GM19395 (cell line): ENCODE data around the gene TFAP2C.
"Not testable (repeated sequence)": the region's sequence is repeated elsewhere in the genome, so short reads cannot be mapped to it uniquely, and the experiment has no call there.

Source experiments
- ATAC-seq: cut with Tn5 transposase; IDR thresholded peaks from one replicate; pipeline ENCODE4 v1.9.1; 2021; ENCODE audit warnings: mild to moderate bottlenecking, moderate library complexity; ENCODE audit not compliant: unreplicated experiment

The TFAP2C gene

GRCh38 chr20:56614196-56614595 is 14.9 kb upstream of the TFAP2C start:
- ATAC-seq = no peak

DNA sequence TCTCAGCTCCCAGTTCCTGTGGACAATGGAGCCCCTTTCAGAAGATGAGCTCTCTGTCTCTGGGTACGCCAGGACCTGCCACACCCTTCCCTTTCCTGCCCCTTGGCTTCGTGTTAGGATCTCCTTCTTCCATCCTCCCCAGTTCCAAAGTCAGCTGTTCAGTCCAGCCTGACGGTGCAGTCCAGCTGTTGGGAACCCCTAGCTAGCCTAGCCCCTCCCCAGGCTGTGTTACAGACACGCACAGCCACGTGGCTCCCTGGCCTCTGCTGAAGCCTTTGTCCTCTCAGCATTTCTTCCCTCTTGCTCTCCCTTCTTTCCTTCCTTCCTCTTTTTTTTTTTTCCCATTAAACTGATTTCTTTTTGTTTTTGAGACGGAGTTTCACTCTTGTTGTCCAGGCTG is 12.4 kb upstream of the TFAP2C start:
- ATAC-seq = no peak

DNA sequence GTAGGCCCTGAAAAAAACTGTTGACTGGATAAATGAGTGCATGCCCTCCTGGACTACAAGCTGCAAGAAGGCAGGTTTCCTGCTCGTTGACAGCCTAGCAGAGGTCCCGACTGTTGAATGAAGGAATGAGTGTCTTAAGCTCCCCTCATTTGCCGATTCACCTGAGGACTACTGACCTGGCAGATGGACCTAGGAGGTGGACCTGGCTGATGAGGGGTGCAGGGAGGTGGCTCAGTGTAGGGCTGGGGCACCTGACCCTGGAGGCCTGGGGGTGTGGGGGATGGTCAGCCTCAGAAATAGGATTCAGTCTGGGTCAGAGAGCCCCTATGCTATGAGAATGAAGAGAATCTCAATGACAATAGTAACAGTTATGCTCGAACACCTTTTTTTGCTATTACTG is 11.6 kb upstream of the TFAP2C start:
- no peak for ATAC-seq

DNA sequence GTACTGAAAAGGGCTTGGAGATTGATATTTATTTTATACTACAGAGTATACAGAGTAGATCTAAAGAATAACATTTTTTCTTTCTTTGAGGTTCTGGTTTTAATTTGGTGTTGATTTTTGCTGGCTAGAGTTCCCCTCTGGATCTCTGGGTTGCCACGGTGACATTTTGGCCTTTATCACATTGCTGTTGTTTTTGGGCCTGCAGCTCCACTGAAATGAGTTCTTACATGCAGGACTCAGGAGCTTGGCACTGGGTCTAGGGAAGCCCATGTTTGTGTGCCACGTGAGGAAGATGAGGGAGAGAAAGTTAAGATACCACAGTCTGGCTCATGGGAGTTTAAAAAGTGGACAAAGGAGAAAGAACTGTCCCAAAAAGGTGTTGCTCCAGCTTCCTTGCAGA is 7.4 kb upstream of the TFAP2C start:
- ATAC-seq = no peak

GRCh38 chr20:56623930-56624329 is 5.2 kb upstream of the TFAP2C start:
- not testable (repeated sequence) for ATAC-seq

DNA sequence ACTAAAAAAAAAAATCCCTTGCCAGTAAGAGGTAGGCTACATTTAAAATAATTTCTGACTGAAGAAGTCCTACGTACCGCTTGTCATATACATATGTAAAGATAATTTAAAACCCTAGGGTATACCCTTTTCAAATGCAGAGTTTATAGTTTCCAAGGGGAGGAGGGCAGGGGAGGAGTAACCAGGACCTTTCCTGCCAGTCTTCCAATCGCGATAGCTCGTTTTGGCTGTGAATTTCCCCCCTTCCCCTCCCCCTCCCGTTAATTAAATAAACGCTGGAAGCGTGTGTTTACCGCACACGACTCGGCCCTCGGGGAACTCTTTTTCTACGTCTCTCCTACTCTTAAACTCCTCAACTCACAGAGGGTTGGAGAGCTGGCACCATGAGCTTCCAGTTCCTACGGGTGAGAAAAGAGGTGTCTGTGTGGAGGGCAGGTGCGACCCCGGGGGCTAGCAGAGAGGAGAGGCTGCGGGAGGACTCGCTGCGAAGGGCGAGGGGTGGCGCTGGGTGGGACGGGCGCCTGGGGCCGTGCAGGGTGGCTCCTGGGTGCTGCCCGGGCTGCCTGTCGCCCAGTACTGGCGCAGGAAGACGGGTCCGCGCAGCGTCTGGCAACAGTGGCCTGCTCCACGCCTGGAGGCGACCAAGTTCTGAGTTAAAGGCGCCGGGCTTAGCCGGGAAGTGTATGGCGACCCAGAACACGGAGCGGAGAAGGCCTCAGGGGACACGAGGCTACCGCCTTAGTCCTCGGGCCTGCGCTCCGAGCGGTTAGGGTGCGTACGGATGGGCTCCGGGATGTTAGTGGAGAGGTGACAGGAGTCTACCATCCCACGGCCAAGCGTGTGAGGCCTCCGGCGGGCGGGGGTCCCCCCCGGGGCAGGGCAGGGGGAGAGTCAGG is 4.1 kb upstream of the TFAP2C start:
- ATAC-seq = no peak

DNA sequence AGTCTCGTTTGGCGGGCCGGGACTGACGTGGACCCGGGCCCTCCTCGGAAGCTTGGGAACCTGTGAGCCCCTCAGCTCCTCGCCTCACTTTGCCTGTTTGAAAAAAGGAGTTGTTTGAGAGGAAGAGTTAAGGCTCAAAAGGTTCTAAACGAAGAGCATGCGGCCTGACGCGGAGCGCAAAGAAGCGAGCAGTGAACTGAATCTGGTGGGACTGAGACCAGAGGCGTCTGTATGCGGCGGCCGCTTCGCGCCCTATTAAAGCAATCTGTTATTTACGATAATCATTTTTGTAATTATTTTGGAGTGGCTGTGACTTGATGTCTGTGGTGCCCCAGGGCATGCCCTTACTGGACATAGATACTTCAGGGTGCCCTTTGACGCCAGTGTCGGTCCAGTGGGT is 3.3 kb upstream of the TFAP2C start:
- ATAC-seq = no peak

DNA sequence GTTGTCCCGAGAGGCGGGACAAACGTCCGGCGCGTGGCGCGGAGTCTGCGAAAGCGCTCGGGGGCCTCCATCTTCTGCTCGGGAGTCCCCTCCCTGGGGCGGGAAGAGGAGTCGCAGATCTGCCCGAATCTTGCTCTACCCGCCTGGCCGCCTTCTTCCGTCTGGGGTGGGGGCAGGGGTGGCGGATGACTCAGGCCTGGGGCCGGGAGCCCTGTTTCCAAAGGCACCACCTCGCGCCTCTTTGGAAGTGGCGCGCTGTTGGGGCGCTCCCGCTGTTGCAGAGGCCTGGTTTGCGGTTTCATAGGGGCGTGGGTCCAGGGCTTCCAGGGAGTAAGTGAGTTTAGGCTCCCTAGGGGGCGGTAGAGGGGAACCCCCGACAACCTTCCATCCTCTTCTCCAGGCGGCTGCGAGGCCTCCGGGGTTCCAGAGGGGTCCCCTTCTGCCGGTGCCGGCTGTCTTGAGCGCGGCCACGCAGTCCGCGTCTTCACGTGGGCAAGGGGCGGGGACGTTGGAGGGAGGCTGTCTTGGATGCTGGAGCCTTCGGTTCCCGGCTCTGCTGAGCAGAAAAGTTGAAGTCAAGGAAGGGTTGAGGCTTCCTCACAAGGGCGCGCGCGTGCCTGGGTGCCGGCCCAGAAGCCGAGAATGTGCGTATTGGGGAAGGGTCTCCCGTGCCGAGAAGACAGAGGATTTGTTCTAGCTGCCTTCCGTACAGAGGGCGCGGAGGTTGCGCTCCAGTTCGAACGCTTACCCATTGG is 2.6 kb upstream of the TFAP2C start:
- ATAC-seq = no peak

GRCh38 chr20:56627122-56628014 is 1.7 kb upstream of the TFAP2C start:
- ATAC-seq = no peak

DNA sequence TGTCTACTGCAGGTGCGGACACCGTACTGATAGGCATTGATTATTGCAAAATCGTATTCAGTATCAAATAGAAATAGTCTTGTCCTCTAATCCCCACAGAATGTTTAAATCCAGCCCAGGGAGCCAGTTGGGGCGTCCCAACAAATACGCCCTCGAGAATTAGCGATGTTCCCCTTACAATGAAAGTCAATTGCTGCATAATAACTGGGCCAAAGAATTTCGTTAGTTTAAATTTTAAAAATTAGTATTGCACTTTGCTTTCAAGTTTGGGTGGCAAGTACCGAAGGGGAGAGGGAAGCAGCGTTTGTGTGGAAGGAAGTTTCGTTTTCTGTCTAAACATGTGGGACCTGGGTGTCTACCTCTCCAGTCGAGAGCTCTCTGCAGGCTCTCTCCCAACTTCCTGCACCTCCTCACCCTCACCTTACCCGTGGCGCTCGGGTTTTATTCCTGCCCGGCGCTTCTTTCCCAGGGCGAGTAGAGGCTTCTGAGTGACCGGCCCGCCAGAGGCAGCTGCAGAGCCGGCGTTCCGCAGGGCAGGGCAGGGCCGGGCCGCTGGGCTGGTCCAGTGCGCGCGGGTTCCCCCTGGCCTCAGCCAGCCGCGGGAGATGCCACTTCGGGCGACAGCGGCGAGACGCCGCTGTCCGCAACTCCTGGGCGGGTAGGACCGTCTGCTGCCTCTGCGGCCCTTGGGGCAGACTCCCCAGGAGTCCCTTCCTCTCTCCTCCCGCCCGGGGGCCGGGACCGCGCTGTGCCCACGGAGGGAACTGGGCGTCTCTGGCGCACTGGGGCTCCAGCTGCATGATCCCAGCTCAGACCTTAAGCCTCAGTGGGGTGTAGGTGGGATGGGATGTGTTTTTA is 862 bp upstream of the TFAP2C start:
- no peak for ATAC-seq

DNA sequence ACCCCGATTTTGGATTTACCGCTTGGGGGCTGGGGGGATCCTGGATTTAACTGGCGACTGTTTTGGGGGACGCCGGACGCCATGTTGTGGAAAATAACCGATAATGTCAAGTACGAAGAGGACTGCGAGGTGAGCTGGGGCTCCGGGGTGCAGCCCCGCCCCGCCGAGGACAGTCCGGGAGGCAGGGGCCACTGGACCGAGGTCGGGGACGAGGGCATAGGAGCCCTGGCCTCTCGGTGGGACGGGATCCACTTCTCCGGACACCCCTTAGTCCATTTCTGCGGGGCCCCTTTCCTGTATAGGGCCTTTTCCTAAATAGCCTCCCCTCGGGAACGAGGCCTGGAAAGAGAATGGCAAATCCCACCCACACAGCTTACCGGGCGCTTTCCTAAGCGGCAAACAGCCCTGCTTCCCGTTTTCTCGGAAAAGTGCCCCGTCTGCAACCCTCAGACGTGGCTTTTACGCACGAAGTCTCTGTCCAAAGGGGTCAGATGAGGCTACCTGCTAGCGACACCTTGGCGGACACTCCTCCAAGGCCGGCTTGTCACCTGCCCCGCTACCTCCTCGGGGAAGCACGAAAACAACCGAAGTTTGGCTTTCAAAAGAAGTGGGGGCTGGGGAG is 469 bp downstream of the TFAP2C start:
- no peak for ATAC-seq

DNA sequence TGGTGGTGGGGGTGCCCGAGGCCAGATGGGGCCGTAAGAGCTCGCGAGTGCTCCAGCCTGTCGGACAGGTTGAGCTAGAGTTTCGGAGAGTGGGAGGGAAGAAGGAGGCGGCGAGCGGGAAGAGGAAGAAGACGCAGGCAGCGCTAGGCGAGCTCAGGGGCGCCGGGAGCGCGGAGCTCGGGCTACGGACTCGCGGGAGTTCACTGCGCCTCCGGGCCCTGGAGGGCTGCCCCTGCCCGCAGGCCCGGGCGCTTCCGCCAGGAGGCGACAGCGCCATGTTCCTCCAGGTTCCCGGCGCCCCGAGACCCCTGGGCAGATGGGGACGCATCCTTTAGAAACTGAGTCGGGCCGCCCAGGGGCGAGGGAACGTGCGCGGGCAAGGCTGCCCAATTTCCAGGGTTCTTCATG is 984 bp downstream of the TFAP2C start:
- ATAC-seq = no peak

- no peak for ATAC-seq
Observed at GRCh38 chr20:56630506-56631317, 1.6 kb downstream of the TFAP2C start.

GRCh38 chr20:56631318-56631989 is 2.3 kb downstream of the TFAP2C start:
- no peak for ATAC-seq

- ATAC-seq = no peak
Observed at GRCh38 chr20:56631990-56632327, 2.9 kb downstream of the TFAP2C start.

DNA sequence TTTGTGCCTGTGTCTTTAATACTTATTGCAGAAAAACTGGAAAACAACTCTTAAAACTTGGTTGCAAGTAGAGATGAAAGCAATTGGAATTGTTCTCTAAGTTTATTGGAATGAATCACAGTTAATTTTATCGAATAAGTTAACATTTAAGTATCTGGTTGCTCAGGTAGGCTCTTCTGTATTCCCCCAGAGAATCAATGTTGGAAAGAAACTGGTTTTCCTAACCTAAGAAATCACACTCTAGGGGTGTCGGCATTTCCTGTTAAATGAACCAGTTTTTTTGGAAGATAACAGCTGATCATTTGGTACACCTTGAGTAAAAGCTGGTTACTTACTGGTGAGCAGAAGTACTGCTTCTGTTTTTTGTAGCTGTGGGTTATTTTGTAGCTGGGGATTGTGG is 5.2 kb downstream of the TFAP2C start:
- no peak for ATAC-seq

DNA sequence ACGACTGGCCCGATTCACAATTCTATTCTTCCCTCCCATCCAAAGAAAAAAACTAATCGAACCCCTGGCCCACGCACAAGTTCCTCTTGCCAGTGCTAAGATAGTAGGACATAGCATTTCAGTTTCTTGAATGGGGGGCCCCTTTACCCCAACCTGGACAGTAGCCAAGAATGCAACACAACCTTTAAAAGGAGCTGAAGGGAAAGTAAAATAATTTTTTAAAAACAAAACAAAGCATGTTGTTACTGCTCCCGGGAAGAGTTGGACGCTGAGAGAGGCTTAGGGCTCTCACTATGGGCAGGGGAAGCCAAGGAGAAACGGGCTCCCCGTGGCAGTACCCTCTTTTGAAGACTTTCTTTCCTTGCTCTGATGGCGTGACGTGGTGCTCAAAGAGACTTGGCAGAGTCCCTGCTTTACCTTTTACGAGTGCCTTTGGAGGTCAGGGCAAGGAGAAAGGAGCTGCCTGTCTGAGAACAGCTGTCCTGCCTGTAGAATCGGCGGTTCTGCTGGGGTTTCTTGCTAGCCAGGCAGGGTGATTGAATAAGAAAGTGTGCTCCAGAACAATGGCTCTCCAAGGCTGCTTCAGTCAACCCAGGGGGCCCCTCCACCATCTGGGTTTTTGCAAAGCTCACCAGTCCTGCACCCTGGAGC is 5.8 kb downstream of the TFAP2C start:
- ATAC-seq = no peak

DNA sequence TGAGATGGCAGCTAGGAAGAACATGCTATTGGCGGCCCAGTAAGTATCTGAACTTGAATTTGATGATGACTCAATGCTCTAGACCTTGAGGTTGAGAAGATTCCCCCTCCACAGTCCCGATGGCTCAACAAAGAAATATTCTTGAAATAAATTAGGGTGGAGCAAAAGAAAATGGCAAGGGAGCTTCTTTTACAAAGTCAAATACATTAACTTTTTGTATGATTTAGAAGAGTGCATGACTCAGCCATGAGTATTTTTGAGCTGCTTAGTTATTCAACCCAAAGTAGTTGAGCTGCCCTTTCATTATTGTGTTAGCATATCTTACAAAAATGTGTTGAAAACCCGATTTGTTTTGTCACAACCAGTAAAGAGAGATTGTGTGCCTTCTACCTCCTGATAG is 7.6 kb downstream of the TFAP2C start:
- ATAC-seq = no peak
